ENCODE results near the gene CCDC40. TPM values are rescaled to one million over a fixed set of nuclear protein-coding genes. Genes with fewer than 3 reads are reported as not detected.

CCDC40 gene
- total RNA-seq, 2 experiments from 2014 or later, result not detected

DNA sequence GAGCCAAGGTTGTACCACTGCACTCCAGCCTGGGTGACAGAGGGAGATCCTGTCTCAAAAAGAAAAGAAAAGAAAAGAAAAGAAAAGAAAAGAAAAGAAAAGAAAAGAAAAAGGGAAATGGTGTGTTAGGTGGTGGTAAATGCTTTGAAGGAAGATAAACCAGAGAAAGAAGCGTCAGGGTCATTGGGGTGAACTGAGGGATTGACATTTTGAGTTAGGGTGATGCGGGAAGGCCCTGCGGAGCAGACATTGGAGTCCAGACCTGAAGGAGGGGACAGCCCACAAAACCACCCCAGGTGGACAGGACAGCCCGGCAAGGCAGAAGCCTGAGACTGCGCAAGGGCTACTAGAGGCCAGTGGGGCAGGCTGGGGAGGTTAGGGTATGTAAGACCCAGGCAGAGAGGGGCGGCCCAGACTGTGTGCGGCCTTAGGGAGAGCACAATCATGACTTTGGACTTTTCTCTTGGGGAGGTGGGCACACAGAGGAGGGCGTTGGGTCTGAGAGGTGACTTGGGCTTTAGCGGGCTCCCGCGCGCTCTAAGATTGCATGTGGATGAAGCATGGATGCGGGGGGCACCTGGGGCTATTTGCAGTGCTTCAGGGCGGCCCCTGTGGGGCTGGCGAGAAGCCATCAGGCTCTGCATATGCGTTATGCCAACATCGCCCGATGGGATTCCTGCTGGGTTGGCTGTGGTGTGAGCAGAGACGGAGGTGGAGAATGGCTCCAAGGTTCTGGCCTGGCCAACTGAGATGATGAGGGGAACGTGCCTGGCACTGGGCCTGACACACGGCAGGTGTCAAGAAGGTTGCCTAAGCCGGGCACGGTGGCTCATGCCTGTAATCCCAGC, 61.6 kb downstream of the CCDC40 start:
- TF ChIP-seq, protein P1, sequence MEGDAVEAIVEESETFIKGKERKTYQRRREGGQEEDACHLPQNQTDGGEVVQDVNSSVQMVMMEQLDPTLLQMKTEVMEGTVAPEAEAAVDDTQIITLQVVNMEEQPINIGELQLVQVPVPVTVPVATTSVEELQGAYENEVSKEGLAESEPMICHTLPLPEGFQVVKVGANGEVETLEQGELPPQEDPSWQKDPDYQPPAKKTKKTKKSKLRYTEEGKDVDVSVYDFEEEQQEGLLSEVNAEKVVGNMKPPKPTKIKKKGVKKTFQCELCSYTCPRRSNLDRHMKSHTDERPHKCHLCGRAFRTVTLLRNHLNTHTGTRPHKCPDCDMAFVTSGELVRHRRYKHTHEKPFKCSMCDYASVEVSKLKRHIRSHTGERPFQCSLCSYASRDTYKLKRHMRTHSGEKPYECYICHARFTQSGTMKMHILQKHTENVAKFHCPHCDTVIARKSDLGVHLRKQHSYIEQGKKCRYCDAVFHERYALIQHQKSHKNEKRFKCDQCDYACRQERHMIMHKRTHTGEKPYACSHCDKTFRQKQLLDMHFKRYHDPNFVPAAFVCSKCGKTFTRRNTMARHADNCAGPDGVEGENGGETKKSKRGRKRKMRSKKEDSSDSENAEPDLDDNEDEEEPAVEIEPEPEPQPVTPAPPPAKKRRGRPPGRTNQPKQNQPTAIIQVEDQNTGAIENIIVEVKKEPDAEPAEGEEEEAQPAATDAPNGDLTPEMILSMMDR (conservative IDR thresholded peaks at IDR 0.05; ENCODE audit: low read length), result no peak
- no peak for TF ChIP-seq EZH2phosphoT487 (IDR thresholded peaks at IDR 0.05; ENCODE audit: borderline replicate concordance, low read depth, low read length)
- Histone ChIP-seq H3K4me1 (ENCODE audit: insufficient read depth, low read length, poor library complexity, severe bottlenecking) (peaks cover 22% of the 10 kb centered on the region), H3K36me3 (ENCODE audit: insufficient read depth, low read length) (no peaks in the 10 kb centered on the region), H3K9me2 (ENCODE audit: insufficient read depth, low read length) (no peaks in the 10 kb centered on the region), H2AFZ (ENCODE audit: low read length) (no peak overlapping the region), H3K4me3 (ENCODE audit: low read depth, low read length, poor library complexity, severe bottlenecking) (no peak overlapping the region), H4K20me1 (ENCODE audit: insufficient read depth, low read length) (no peaks in the 10 kb centered on the region), H3K4me2 (ENCODE audit: low read length) (no peak overlapping the region), H3K27ac (ENCODE audit: low read depth, low read length, poor library complexity, severe bottlenecking) (no peak overlapping the region), H3K9me3 (ENCODE audit: low read length) (no peaks in the 10 kb centered on the region), H3K79me2 (ENCODE audit: insufficient read depth, low read depth, low read length) (no peaks in the 10 kb centered on the region)
- BruUV-seq (replicated peaks), result no TSS peak
- intact Hi-C loops (cut with micrococcal nuclease; ENCODE audit: unreplicated experiment), result no loop called here
- POLR2A ChIA-PET, result interaction anchor here (0.7 kb wide), 1 partner anchor 287 kb away, joined by 3 read pairs; no protein-coding TSS in a partner anchor
- DNase-seq (ENCODE audit: low spot score), result no peak
- CTCF ChIA-PET (ENCODE audit: unreplicated experiment), result interaction anchor here (0.6 kb wide), 1 partner anchor 345 kb away, joined by 4 read pairs; no protein-coding TSS in a partner anchor

DNA sequence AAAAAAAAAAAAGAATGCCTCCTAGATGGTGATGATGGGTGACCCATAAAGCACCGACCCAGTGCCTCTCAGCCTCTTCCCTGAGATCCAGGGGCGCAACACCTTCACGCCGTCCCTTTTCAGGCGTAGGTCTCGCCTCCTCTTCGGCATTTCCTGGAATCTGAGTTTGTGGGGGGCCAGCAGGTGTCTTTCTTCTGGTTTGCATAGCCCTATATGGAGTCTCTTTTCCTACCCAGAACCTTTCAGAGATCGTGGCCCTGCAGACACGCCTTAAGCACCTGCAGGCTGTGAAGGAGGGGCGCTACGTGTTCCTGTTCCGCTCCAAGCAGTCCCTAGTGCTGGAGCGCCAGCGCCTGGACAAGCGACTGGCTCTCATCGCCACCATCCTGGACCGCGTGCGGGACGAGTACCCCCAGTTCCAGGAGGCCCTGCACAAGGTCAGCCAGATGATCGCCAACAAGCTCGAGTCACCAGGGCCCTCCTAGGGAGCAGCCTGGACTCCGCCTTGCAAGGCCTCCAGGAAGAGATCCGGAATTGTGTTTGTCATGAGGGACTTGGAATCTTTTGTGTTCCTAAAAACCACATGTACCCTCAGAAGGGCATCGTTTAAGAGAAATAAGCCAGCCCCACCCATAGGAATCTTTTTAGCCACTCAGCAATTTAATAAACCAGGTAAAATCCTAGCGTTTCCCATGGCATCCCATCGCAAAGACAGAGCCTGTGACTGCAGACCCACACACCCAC, 63.0 kb downstream of the CCDC40 start:
- peak overlapping the region; percentile 98; the same call in 1 of the 2 replicates for H2AFZ ChIP-seq (ENCODE audit: low read length)
- intact Hi-C loops (cut with micrococcal nuclease; ENCODE audit: unreplicated experiment), result loop anchor here (2.0 to 5.0 kb wide), 2 partner anchors 48 to 153 kb away; partner anchors contain the start of gene EIF4A3
- H3K4me3 ChIP-seq (ENCODE audit: low read depth, low read length, poor library complexity, severe bottlenecking), result no peak overlapping the region
- H3K9me3 ChIP-seq (ENCODE audit: low read length), result no peaks in the 10 kb centered on the region
- H3K4me2 ChIP-seq (ENCODE audit: low read length), result no peak overlapping the region
- no peaks in the 10 kb centered on the region for H3K79me2 ChIP-seq (ENCODE audit: insufficient read depth, low read depth, low read length)
- no peaks in the 10 kb centered on the region for H4K20me1 ChIP-seq (ENCODE audit: insufficient read depth, low read length)
- H3K4me1 ChIP-seq (ENCODE audit: insufficient read depth, low read length, poor library complexity, severe bottlenecking), result peaks cover 22% of the 10 kb centered on the region
- TF ChIP-seq EZH2phosphoT487 (IDR thresholded peaks at IDR 0.05; ENCODE audit: borderline replicate concordance, low read depth, low read length), result no peak
- TF ChIP-seq, protein P1 (conservative IDR thresholded peaks at IDR 0.05; ENCODE audit: low read length), result no peak
- no peaks in the 10 kb centered on the region for H3K9me2 ChIP-seq (ENCODE audit: insufficient read depth, low read length)
- ChIA-PET POLR2A (interaction anchor here (0.6 to 0.7 kb wide), 2 partner anchors 49 to 283 kb away, joined by 3 read pairs; no protein-coding TSS in a partner anchor), CTCF (ENCODE audit: unreplicated experiment) (interaction anchor here (0.6 kb wide), 1 partner anchor 121 kb away, joined by 4 read pairs; the partner anchor contains the start of genes SGSH and SLC26A11)
- no peak overlapping the region for H3K27ac ChIP-seq (ENCODE audit: low read depth, low read length, poor library complexity, severe bottlenecking)
- BruUV-seq (replicated peaks), result no TSS peak
- DNase-seq (ENCODE audit: low spot score), result no peak
- H3K36me3 ChIP-seq (ENCODE audit: insufficient read depth, low read length), result no peaks in the 10 kb centered on the region
